ENCODE measurements around the gene TNFRSF1A. TPM values are rescaled to one million over a fixed set of nuclear protein-coding genes. Genes with fewer than 3 reads are reported as not detected.

The TNFRSF1A gene
- total and polyA plus RNA-seq, 9 of the 15 experiments (the other 6 are each of a cell fraction or from before 2014, with no cell fraction given), result 0.76 to 43.5 (median 30.0) TPM

- in situ Hi-C loops (cut with MboI) (loop anchor here (5.0 kb wide), 1 partner anchor 37 kb away; no protein-coding TSS in a partner anchor), intact Hi-C loops (cut with micrococcal nuclease) (no loop called here)
- Histone ChIP-seq H3K4me2 (ENCODE audit: insufficient read depth, low read length) (no peak overlapping the region), H3K4me3 (no peak overlapping the region), H3K9me3 (replicated peaks; ENCODE audit: control insufficient read depth, insufficient read depth, low read depth, low read length) (no peaks in the 10 kb centered on the region), H3K4me1 (replicated peaks in 1 of 2; ENCODE audit: control insufficient read depth in 2 of 2, insufficient read depth in 2 of 2, low read length in 2 of 2) (peaks cover 30 to 44% of the 10 kb centered on the region in 2 experiments; a peak in 4 of 5 replicates), H2AFZ (ENCODE audit: low read depth, low read length) (no peak overlapping the region), H3K79me2 (ENCODE audit: control insufficient read depth, insufficient read depth, low read length) (no peaks in the 10 kb centered on the region), H4K20me1 (replicated peaks; ENCODE audit: control insufficient read depth, insufficient read depth, low read length) (no peaks in the 10 kb centered on the region), H3K27ac (ENCODE audit: extremely low read depth, low read depth, low read length) (no peak overlapping the region), H3K9ac (ENCODE audit: insufficient read depth in 1 of 2, low read depth in 2 of 2, low read length in 2 of 2) (no peak overlapping the region; a peak in 1 of 4 replicates), H3K27me3 (ENCODE audit: control insufficient read depth in 2 of 2, insufficient read depth in 2 of 2, low read length in 2 of 2) (no peaks in the 10 kb centered on the region), H3K36me3 (ENCODE audit: control insufficient read depth, insufficient read depth, low read length) (no peaks in the 10 kb centered on the region), H3K9me1 (ENCODE audit: control insufficient read depth, insufficient read depth, low read length) (peaks cover 4% of the 10 kb centered on the region)
- DNase-seq (ENCODE audit: extremely low read depth in 1 of 4, low spot score in 3 of 4) (no peak), FAIRE-seq (no peak), ATAC-seq (no peak)
- CTCF ChIA-PET (ENCODE audit: low intra/inter-chr PET ratio), result no interaction called here
- POLR2A ChIA-PET, result interaction anchor here (0.6 to 2.1 kb wide), 5 partner anchors 9 to 96 kb away, joined by 3 to 15 read pairs (median 3); partner anchors contain the start of genes LTBR and VAMP1
- 74% methylated on average over 3 of the region's 7 CpGs for WGBS (ENCODE audit: insufficient coverage, low coverage, missing lambda C conversion rate)
- no TSS peak for BruUV-seq (replicated peaks)
- TF ChIP-seq E2F1 (CRISPR knock-in tag; IDR thresholded peaks at IDR 0.05), result no peak
- no peak for TF ChIP-seq CREB3 (tag; conservative IDR thresholded peaks at IDR 0.05; ENCODE audit: low read depth)
- TF ChIP-seq ZNF586 (CRISPR knock-in tag; conservative IDR thresholded peaks at IDR 0.05), result no peak
- no peak for TF ChIP-seq HOXB6 (CRISPR knock-in tag; IDR thresholded peaks at IDR 0.05; ENCODE audit: borderline replicate concordance)
- TF ChIP-seq EGR1 (conservative IDR thresholded peaks at IDR 0.05), result no peak
- TF ChIP-seq ZNF175 (CRISPR knock-in tag; IDR thresholded peaks at IDR 0.05; ENCODE audit: low read depth), result no peak
- TF ChIP-seq HMBOX1 (IDR thresholded peaks at IDR 0.05), result no peak
- no peak for TF ChIP-seq KLF6 (CRISPR knock-in tag; IDR thresholded peaks at IDR 0.05; ENCODE audit: borderline replicate concordance)
- no peak for TF ChIP-seq CHCHD3 (CRISPR knock-in tag; IDR thresholded peaks at IDR 0.05)
- TF ChIP-seq ARNT (IDR thresholded peaks at IDR 0.05), result no peak
- TF ChIP-seq HNRNPL (IDR thresholded peaks at IDR 0.05; ENCODE audit: low read depth, low read length), result no peak
- TF ChIP-seq ZNF79 (CRISPR knock-in tag; IDR thresholded peaks at IDR 0.05; ENCODE audit: low read depth), result no peak
- no peak for TF ChIP-seq ZNF3 (CRISPR knock-in tag; IDR thresholded peaks at IDR 0.05)
- no peak for TF ChIP-seq ZNF75A (CRISPR knock-in tag; IDR thresholded peaks at IDR 0.05)
- no peak for TF ChIP-seq YBX1 (IDR thresholded peaks at IDR 0.05)
- no peak for TF ChIP-seq TGIF2 (CRISPR knock-in tag; IDR thresholded peaks at IDR 0.05)
- no peak for TF ChIP-seq CEBPZ (IDR thresholded peaks at IDR 0.05; ENCODE audit: borderline replicate concordance, low read depth, low read length)
Measured at GRCh38 chr12:6374786-6375160, 32.9 kb upstream of the TNFRSF1A start.

Measured in K562 (cell line).